Caco-2 (cell line): Measurements from ENCODE around the gene HMGCR. TPM values are rescaled to one million over a fixed set of nuclear protein-coding genes. Genes with fewer than 3 reads are reported as not detected.
"Not testable (repeated sequence)": the region's sequence is repeated elsewhere in the genome, so short reads cannot be mapped to it uniquely, and the experiment has no call there.

Experiments
- BruUV-seq: library from RNA; stranded (reverse); fragments of 400-500 nt; replicated peaks from 2 replicates; lab custom pipeline; 2021; lab: Mats Ljungman, UMichigan
- CTCF ChIA-PET: fragments of 300-600 bp; sonication (Branson Sonifier 250); formaldehyde crosslinking; loops from one replicate; lab custom pipeline; 2022; ENCODE audit warnings: antibody characterized with exemption; lab: Charles Lee
- POLR2A ChIA-PET: fragments of 300-600 bp; sonication (Branson Sonifier 250); formaldehyde crosslinking; loops from one replicate; lab custom pipeline; 2022; ENCODE audit warnings: antibody characterized with exemption; lab: Charles Lee
- DNase-seq, 2 experiments: peaks; one replicate each; pipeline versions ENCODE4 v3.0.0 to v3.0.0-alpha.2; 2020 to 2022
- H3K27me3 ChIP-seq: replicated peaks from 2 replicates; pipeline ENCODE4 v1.6.0; 2011; ENCODE audit warnings: low read length; ENCODE audit not compliant: control insufficient read depth, insufficient read depth
- H3K36me3 ChIP-seq: 2 replicates; pipeline ENCODE4 v1.5.1; 2011; ENCODE audit warnings: low read length; ENCODE audit not compliant: control insufficient read depth, insufficient read depth
- H3K4me1 ChIP-seq: fragments of 250-450 bp; sonication (Bioruptor Pico); 2 replicates; pipeline ENCODE4 v1.5.1; 2020; ENCODE audit warnings: mild to moderate bottlenecking
- H3K4me3 ChIP-seq: 2 replicates; pipeline ENCODE4 v1.5.1; 2011; ENCODE audit warnings: low read depth, mild to moderate bottlenecking, control low read depth, low read length
- H3K9me3 ChIP-seq: fragments of 250-450 bp; sonication (Bioruptor Pico); 2 replicates; pipeline ENCODE4 v1.5.1; 2020; ENCODE audit warnings: mild to moderate bottlenecking, moderate library complexity
- H3K27ac Mint-ChIP-seq: one replicate; pipeline ENCODE4 v1.8.0; 2022; ENCODE audit warnings: mixed read lengths; ENCODE audit not compliant: unreplicated experiment
- H3K27me3 Mint-ChIP-seq: one replicate; pipeline ENCODE4 v1.8.0; 2022; ENCODE audit warnings: mixed read lengths; ENCODE audit not compliant: insufficient read depth, unreplicated experiment
- H3K36me3 Mint-ChIP-seq: one replicate; pipeline ENCODE4 v1.8.0; 2022; ENCODE audit warnings: mild to moderate bottlenecking, mixed read lengths; ENCODE audit not compliant: insufficient read depth, unreplicated experiment
- H3K4me1 Mint-ChIP-seq: one replicate; pipeline ENCODE4 v1.8.0; 2022; ENCODE audit warnings: low read depth, mixed read lengths; ENCODE audit not compliant: unreplicated experiment
- H3K4me3 Mint-ChIP-seq: one replicate; pipeline ENCODE4 v1.8.0; 2022; ENCODE audit warnings: mild to moderate bottlenecking, moderate library complexity, mixed read lengths; ENCODE audit not compliant: unreplicated experiment
- H3K9me3 Mint-ChIP-seq: one replicate; pipeline ENCODE4 v1.8.0; 2022; ENCODE audit warnings: mixed read lengths; ENCODE audit not compliant: unreplicated experiment
- intact Hi-C: fragments of 100-400 bp; cut with micrococcal nuclease; formaldehyde crosslinking; loops from one replicate; pipeline ENCODE4 v1.10.0; 2022; ENCODE audit not compliant: unreplicated experiment
- total RNA-seq: library from RNA; stranded (reverse); gene quantifications from 2 replicates; pipeline ENCODE4 v1.2.3, GENCODE V29; 2022
- TF ChIP-seq, protein P1 (sequence below), 2 experiments: fragments of 200-600 bp in 1 of 2; IDR thresholded peaks; 1 replicate in 1 of 2; 2 replicates in 1 of 2; pipeline versions ENCODE4 v1.5.1 to v1.8.0; 2011 to 2022; ENCODE audit warnings: antibody characterized with exemption in 1 of 2, control low read depth in 1 of 2, inconsistent platforms in 1 of 2, low read depth in 1 of 2, low read length in 1 of 2, mild to moderate bottlenecking in 1 of 2, moderate library complexity in 1 of 2; ENCODE audit not compliant: insufficient read depth in 1 of 2, severe bottlenecking in 1 of 2, unreplicated experiment in 1 of 2

HMGCR gene
- total RNA-seq, 1 experiment from 2014 or later, result 164 TPM

DNA sequence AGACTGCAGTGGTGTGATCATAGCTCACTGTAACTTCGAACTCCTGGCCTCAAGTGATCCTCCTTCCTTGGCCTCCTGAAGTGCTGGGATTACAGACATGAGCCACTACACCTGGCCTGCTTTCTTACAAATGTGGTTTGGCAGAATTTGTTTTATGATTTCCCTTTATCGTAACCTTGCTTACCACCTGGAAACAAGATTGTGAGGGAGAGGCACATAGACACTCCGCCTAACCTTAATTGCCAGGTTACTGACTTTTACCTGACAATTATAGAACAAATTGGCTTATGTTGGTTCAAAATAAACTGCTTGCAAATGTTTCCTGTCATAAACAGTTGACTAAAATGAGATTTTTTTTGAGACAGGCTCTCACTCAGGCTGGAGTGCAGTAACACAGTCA, 26.8 kb upstream of the HMGCR start:
- TF ChIP-seq, protein P1, sequence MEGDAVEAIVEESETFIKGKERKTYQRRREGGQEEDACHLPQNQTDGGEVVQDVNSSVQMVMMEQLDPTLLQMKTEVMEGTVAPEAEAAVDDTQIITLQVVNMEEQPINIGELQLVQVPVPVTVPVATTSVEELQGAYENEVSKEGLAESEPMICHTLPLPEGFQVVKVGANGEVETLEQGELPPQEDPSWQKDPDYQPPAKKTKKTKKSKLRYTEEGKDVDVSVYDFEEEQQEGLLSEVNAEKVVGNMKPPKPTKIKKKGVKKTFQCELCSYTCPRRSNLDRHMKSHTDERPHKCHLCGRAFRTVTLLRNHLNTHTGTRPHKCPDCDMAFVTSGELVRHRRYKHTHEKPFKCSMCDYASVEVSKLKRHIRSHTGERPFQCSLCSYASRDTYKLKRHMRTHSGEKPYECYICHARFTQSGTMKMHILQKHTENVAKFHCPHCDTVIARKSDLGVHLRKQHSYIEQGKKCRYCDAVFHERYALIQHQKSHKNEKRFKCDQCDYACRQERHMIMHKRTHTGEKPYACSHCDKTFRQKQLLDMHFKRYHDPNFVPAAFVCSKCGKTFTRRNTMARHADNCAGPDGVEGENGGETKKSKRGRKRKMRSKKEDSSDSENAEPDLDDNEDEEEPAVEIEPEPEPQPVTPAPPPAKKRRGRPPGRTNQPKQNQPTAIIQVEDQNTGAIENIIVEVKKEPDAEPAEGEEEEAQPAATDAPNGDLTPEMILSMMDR (IDR thresholded peaks at IDR 0.05; ENCODE audit: insufficient read depth in 1 of 2, low read depth in 1 of 2, low read length in 1 of 2, severe bottlenecking in 1 of 2, unreplicated experiment in 1 of 2), result no peak
- BruUV-seq, result no TSS peak
- H3K4me1 Mint-ChIP-seq, result peaks cover 7% of the 10 kb centered on the region
- no peaks in the 10 kb centered on the region for H3K36me3 Mint-ChIP-seq
- no peaks in the 10 kb centered on the region for H3K27me3 Mint-ChIP-seq
- H3K27me3 ChIP-seq, result no peaks in the 10 kb centered on the region
- no peak overlapping the region for H3K27ac Mint-ChIP-seq
- no peak overlapping the region for H3K4me3 ChIP-seq
- H3K9me3 Mint-ChIP-seq, result no peaks in the 10 kb centered on the region
- H3K9me3 ChIP-seq, result no peaks in the 10 kb centered on the region
- H3K36me3 ChIP-seq, result no peaks in the 10 kb centered on the region
- ChIA-PET POLR2A (no interaction called here), CTCF (no interaction called here)
- no peak for DNase-seq
- H3K4me1 ChIP-seq, result no peaks in the 10 kb centered on the region
- intact Hi-C loops, result no loop called here
- H3K4me3 Mint-ChIP-seq, result no peak overlapping the region

DNA sequence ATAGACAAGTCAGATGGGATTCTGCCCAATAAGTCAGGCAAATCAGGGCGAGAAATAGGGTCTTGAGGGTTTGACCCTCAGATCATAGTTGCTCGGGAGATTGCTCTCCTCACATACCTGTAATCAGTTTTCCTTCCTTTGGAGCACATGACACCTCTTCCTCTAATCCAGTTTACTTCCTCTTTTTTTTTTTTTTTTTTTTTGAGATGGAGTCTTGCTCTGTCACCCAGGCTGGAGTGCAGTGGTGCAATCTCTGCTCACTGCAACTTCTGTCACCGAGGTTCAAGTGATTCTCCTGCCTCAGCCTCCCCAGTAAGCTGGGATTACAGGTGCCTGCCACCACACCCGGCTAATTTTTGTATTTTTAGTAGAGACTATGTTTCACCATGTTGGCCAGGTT, 17.9 kb upstream of the HMGCR start:
- H3K27me3 ChIP-seq, H3K4me3 Mint-ChIP-seq, DNase-seq, H3K9me3 Mint-ChIP-seq, H3K9me3 ChIP-seq, intact Hi-C loops, H3K27me3 Mint-ChIP-seq, H3K4me3 ChIP-seq, POLR2A ChIA-PET, H3K36me3 Mint-ChIP-seq, BruUV-seq, H3K27ac Mint-ChIP-seq, H3K36me3 ChIP-seq: not testable (repeated sequence)
- CTCF ChIA-PET, result interaction anchor here (2.3 kb wide), 1 partner anchor 18 kb away, joined by 14 read pairs; the partner anchor contains the start of gene HMGCR
- H3K4me1 ChIP-seq, result peaks cover 16% of the 10 kb centered on the region
- peaks cover 19% of the 10 kb centered on the region for H3K4me1 Mint-ChIP-seq

DNA sequence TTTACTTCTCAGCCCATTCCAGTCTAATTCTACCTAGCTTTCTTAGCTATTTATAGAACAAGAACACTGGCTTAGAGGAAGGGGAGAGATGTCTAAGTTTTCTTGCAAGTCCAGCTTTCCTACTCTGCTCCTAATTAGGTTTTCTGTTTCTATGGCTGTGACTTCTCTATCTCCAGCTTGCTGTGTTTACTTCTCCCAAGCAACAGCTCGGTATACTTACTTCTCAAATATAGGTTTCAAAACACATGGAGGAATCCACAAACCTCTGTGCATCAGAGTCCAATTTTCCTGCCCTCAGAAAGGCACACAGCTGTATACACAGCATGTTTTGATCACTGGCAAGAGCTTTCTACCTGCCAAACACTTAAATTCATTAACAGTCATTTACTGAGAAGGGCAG, 17.4 kb upstream of the HMGCR start:
- Histone ChIP-seq H3K4me1 (peaks cover 20% of the 10 kb centered on the region), H3K4me3 (no peak overlapping the region), H3K27me3 (no peaks in the 10 kb centered on the region), H3K9me3 (no peaks in the 10 kb centered on the region), H3K36me3 (no peaks in the 10 kb centered on the region)
- intact Hi-C loops, result no loop called here
- Mint-ChIP-seq H3K36me3 (peaks cover 5% of the 10 kb centered on the region), H3K27me3 (no peaks in the 10 kb centered on the region), H3K27ac (no peak overlapping the region), H3K4me3 (no peak overlapping the region), H3K9me3 (no peaks in the 10 kb centered on the region), H3K4me1 (peaks cover 21% of the 10 kb centered on the region)
- ChIA-PET POLR2A (no interaction called here), CTCF (interaction anchor here (0.5 to 2.3 kb wide), 2 partner anchors 8 to 17 kb away, joined by 5 to 14 read pairs; partner anchors contain the start of gene HMGCR)
- BruUV-seq, result no TSS peak
- TF ChIP-seq, protein P1 (IDR thresholded peaks at IDR 0.05; ENCODE audit: insufficient read depth in 1 of 2, low read depth in 1 of 2, low read length in 1 of 2, severe bottlenecking in 1 of 2, unreplicated experiment in 1 of 2), result no peak
- DNase-seq, result no peak
